Spinal cord (tissue), 10 donors: ENCODE measurements around the gene FNDC7. TPM values are rescaled to one million over a fixed set of nuclear protein-coding genes. Genes with fewer than 3 reads are reported as not detected.
"Not testable (repeated sequence)": the region's sequence is repeated elsewhere in the genome, so short reads cannot be mapped to it uniquely, and the experiment has no call there.

ENCODE experiments used
- DNase-seq, 6 donors: peaks; one replicate each; pipeline versions ENCODE4 v3.0.0 to v3.0.0-alpha.2; 2013 to 2015; ENCODE audit warnings: low spot score in 6 of 6, low read depth in 4 of 6
- H3K27ac ChIP-seq: one replicate; pipeline ENCODE4 v1.5.1; 2013; ENCODE audit warnings: low read depth, low read length, control low read depth
- H3K27me3 ChIP-seq: one replicate; pipeline ENCODE4 v1.6.1; 2013; ENCODE audit warnings: low read length; ENCODE audit not compliant: control insufficient read depth, insufficient read depth
- H3K36me3 ChIP-seq: one replicate; pipeline ENCODE4 v1.6.1; 2013; ENCODE audit warnings: low read length; ENCODE audit not compliant: control insufficient read depth, insufficient read depth
- H3K4me1 ChIP-seq: one replicate; pipeline ENCODE4 v1.6.1; 2013; ENCODE audit warnings: low read length; ENCODE audit not compliant: control insufficient read depth, insufficient read depth
- H3K4me3 ChIP-seq: one replicate; pipeline ENCODE4 v1.5.1; 2013; ENCODE audit warnings: low read depth, low read length, control low read depth
- H3K9me3 ChIP-seq: one replicate; pipeline ENCODE4 v1.6.1; 2013; ENCODE audit warnings: low read length; ENCODE audit not compliant: control insufficient read depth, insufficient read depth
- WGBS: methylation state at CpG from one replicate; pipeline ENCODE4 v1.1.5; 2013; ENCODE audit warnings: missing lambda C conversion rate; ENCODE audit not compliant: insufficient coverage; 5-methylcytosine and 5-hydroxymethylcytosine counted together
- long read RNA-seq, 4 donors: transcript quantifications; one replicate each; lab custom pipeline, GENCODE V29; 2026
- polyA plus RNA-seq, 2 donors: library from polyadenylated mRNA; unstranded; fragments of 120-200 nt; gene quantifications; one replicate each; pipeline ENCODE4 v1.2.1, GENCODE V29; 2013; ENCODE audit not compliant: insufficient read length in 2 of 2
- total RNA-seq, 2 donors: library from RNA; depleted of rRNA in 1 of 2; stranded (reverse); fragments of 120-200 nt in 1 of 2; fragments of >200 nt in 1 of 2; gene quantifications; one replicate each; pipeline versions ENCODE4 v1.2.3 to v1.2.4, GENCODE V29; 2013 to 2014
- donor health status: healthy.

The FNDC7 gene, protein sequence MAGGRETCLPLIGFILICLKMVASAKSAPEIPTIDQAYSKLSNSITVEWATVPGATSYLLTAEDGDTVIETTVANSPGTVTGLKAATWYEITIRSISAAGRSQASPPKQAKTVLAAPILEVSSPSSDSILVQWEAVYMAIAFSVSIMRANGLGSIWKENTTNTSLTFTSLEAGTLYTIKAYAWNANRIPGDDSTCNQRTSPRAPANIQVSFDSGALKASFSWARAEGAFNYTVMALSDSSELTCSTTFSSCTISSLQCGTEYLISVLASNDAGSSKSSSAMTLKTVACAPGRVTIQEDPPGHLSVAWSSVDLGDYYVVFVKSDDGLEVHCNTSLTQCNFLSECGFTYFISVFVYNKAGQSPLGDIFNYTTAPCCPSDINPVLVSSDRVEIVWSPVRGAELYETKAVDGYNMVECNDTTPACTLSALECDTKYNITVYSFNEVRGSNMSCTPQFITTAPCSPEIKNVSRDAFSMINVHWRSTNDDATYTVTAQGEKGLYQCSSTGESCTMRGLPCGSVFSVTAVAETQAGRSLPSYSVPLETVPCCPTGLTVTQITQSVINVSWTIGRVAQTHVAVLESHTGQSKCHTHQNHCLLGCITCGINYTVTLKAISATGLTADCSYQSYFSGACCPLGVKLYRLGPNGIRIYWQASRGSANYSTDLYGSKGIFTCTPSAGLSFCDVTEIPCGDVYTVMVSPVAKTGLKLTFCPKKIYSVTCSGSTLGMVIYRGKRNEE
- total RNA-seq (under 1 TPM; 0.10 to 0.28 TPM), polyA plus RNA-seq (not detected)
- long read RNA-seq, donor 1: 0 reads
- long read RNA-seq, donor 2: 0 reads
- long read RNA-seq, donor 3: 0 reads
- long read RNA-seq, donor 4: 0 reads

- 0% methylated on average over 1 of the region's 9 CpGs for WGBS
- Histone ChIP-seq H3K4me1 (peaks cover 4% of the 10 kb centered on the region), H3K27ac (no peak within 1 kb of the TSS), H3K4me3 (no peak within 1 kb of the TSS), H3K36me3 (no peaks in the 10 kb centered on the region), H3K9me3 (no peaks in the 10 kb centered on the region), H3K27me3 (no peaks in the 10 kb centered on the region)
- DNase-seq: no peak
Observed at GRCh38 chr1:108712606-108713150, at the start of gene FNDC7. Gene FNDC7 (plus strand): TSS chr1:108712908. CDS start chr1:108712934, 26 bp downstream.

GRCh38 chr1:108663074-108663473 is 49.6 kb upstream of the FNDC7 start:
- Histone ChIP-seq H3K27me3 (no peaks in the 10 kb centered on the region), H3K27ac (no peak overlapping the region), H3K4me1 (peaks cover 11% of the 10 kb centered on the region), H3K36me3 (no peaks in the 10 kb centered on the region), H3K9me3 (no peaks in the 10 kb centered on the region), H3K4me3 (no peak overlapping the region)
- peak in 1 of 6 donors; percentile 15 for DNase-seq
- WGBS: no CpG with 5 or more reads among the region's 2 CpGs

GRCh38 chr1:108664481-108664880 is 48.2 kb upstream of the FNDC7 start:
- H3K4me1 ChIP-seq: peaks cover 11% of the 10 kb centered on the region
- H3K27ac ChIP-seq: no peak overlapping the region
- H3K27me3 ChIP-seq: no peaks in the 10 kb centered on the region
- 79% methylated on average over 4 of the region's 6 CpGs for WGBS
- no peaks in the 10 kb centered on the region for H3K36me3 ChIP-seq
- H3K9me3 ChIP-seq: no peaks in the 10 kb centered on the region
- DNase-seq: peak in 1 of 6 donors; percentile 80
- H3K4me3 ChIP-seq: no peak overlapping the region

DNA sequence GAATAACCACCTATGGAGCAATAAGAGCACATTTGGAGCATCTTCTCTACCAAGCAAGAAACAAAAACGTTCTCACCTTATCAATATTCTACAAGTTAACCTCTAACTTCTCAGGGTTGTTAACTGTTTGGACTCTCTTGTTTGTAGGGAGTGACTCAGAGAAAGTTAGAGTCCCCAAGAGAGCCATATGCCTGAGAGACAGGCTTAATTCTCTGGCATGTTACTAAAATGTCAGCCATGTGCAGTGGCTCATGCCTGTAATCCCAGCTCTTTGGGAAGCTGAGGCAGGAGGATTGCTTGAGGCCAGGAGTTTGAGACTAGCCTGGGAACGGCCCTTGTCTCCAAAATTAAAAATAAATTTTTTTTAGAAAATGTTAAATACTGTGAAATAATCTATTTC is 47.6 kb upstream of the FNDC7 start:
- Histone ChIP-seq H3K4me1 (peaks cover 11% of the 10 kb centered on the region), H3K4me3 (no peak overlapping the region), H3K9me3 (no peaks in the 10 kb centered on the region), H3K27me3 (no peaks in the 10 kb centered on the region), H3K27ac (no peak overlapping the region), H3K36me3 (no peaks in the 10 kb centered on the region)
- DNase-seq: peak in 1 of 6 donors; percentile 12
- WGBS: no CpG with 5 or more reads among the region's 2 CpGs

GRCh38 chr1:108665771-108666170 is 46.9 kb upstream of the FNDC7 start:
- peaks cover 11% of the 10 kb centered on the region for H3K4me1 ChIP-seq
- peak in 1 of 6 donors; percentile 60 for DNase-seq
- H3K9me3 ChIP-seq: no peaks in the 10 kb centered on the region
- no peak overlapping the region for H3K4me3 ChIP-seq
- WGBS: 86% methylated on average over 1 of the region's 1 CpG
- H3K27ac ChIP-seq: no peak overlapping the region
- H3K36me3 ChIP-seq: no peaks in the 10 kb centered on the region
- no peaks in the 10 kb centered on the region for H3K27me3 ChIP-seq

DNA sequence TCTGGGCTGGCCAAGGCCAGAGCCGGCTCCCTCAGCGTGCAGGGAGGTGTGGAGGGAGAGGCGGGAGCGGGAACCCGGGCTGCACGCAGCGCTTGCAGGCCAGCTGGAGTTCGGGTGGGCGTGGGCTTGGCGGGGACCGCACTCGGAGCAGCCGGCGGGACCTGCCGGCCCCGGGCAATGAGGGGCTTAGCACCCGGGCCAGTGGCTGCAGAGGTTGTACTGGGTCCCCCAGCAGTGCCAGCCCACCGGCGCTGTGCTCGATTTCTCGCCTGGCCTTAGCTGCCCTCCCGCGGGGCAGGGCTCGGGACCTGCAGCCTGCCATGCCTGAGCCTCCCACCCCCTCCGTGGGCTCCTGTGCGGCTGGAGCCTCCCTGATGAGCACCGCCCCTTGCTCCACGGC is 45.3 kb upstream of the FNDC7 start:
- H3K36me3 ChIP-seq, DNase-seq, H3K27ac ChIP-seq, H3K9me3 ChIP-seq, H3K27me3 ChIP-seq, H3K4me3 ChIP-seq, H3K4me1 ChIP-seq: not testable (repeated sequence)
- WGBS: 97% methylated on average over 25 of the region's 28 CpGs

GRCh38 chr1:108668777-108669176 is 43.9 kb upstream of the FNDC7 start:
- DNase-seq: no peak
- no peak overlapping the region for H3K4me3 ChIP-seq
- H3K27me3 ChIP-seq: no peaks in the 10 kb centered on the region
- H3K9me3 ChIP-seq: no peaks in the 10 kb centered on the region
- no peak overlapping the region for H3K27ac ChIP-seq
- no peaks in the 10 kb centered on the region for H3K36me3 ChIP-seq
- no peaks in the 10 kb centered on the region for H3K4me1 ChIP-seq

DNA sequence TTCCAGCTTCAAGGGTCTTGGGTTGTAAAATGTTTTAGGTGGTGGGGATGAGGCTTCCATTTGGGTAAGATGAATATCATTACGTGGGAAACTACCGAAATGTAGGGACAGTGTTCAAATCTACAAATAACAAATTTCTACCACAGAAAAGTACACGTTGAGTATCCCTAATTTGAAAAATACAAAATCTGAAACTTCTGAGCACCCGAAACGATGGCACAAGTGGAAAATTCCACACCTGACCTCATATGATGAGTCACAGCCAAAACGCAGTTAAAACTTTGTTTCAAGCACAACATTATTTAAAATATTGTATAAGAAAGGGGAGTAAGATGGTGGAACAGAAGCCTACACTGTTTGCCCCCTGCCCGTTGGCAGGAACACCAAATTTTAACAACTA is 43.0 kb upstream of the FNDC7 start:
- 80% methylated on average over 1 of the region's 7 CpGs for WGBS
- no peaks in the 10 kb centered on the region for H3K4me1 ChIP-seq
- H3K4me3 ChIP-seq: no peak overlapping the region
- no peaks in the 10 kb centered on the region for H3K9me3 ChIP-seq
- no peaks in the 10 kb centered on the region for H3K36me3 ChIP-seq
- H3K27ac ChIP-seq: no peak overlapping the region
- no peak for DNase-seq
- no peaks in the 10 kb centered on the region for H3K27me3 ChIP-seq

DNA sequence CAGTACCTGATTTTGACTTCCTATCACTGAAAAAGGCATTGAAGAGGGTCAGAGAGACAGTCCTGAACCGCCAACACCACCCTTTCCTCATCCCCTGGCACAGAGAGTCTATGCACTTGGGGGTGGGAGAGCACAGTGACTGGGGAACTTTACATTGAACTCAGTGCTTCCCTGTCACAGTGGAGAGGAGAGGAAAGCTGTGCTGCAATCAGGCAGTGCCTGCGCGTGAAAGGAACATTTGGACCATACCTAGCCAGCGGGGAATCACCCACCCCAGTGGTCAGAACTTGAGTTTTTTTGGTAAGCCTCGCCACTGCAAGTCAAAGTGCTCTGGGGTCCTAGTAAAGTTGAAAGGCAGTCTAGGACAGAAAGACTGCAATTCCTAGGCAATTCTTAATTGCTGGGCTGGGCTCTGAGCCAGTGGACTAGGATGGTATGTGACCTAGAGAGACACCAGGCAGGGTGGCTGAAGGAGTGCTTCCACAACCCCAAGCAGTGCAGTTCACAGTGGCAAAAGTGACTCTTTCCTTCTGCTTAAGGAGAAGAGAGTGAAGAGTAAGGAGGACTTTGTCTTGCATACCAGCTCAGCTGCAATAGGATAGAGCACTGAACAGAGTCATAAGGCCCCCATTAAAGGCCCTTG is 42.5 kb upstream of the FNDC7 start:
- 96% methylated on average over 4 of the region's 5 CpGs for WGBS

More for the DNA sequence above, 42.5 kb upstream of the FNDC7 start:
- no peaks in the 10 kb centered on the region for H3K36me3 ChIP-seq
- no peak overlapping the region for H3K4me3 ChIP-seq
- H3K4me1 ChIP-seq: no peaks in the 10 kb centered on the region
- H3K27me3 ChIP-seq: no peaks in the 10 kb centered on the region
- no peaks in the 10 kb centered on the region for H3K9me3 ChIP-seq
- no peak overlapping the region for H3K27ac ChIP-seq
- DNase-seq: no peak
